GM19438 (cell line): ENCODE measurements around the gene RTN1.
A peak's percentile ranks its signal among the peaks of the same experiment; 100 is the strongest.

Experiments
- ATAC-seq: cut with Tn5 transposase; IDR thresholded peaks from one replicate; pipeline ENCODE4 v1.9.1; 2021; ENCODE audit warnings: low read depth; ENCODE audit not compliant: unreplicated experiment

The RTN1 gene

DNA sequence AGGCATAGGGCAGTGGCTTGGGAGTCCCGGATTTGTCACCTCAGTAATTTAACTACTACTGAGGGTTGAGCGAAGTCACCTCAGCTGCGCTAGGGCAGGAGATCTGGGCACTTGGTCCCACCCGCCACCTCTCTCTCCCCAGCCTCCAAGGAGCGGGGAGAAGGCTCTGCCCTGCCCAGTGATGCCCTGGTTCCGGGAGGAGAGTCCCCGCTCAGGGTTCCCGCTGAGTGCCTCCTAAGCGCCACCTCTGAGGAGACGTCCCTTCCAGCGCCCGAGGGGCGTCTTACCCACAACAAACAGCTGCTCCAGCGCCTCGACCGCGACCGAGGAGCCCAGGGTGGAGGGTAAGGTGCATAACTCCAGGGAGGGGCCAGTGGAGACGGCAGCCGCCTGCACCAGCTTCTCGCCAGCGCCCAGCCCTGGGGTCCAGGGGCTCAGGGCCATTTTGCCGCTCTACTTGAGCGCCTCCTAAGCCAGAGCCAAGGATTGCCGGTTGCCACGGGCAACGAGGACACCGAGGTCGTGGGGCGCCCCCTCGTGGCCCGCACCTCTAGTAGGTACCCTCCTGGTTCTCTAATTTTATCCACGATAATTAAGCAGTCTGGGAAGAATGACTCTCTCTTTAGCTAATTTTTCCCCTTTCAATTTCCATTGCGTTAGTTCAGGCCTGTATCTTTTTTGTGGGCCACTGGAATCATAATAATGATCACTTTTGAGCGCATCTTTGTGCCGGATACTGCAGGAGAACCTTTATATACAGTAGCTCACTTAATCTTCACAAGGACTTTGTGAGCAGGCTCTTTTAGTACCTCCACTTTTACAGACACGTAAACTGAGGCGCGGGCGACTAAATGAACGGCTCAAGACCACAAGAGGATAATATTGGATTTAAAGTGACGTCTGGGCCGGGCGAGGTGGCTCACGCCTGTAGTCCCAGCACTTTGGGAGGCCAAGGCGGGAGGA lies 294.0 kb downstream of the RTN1 start, which contains the start of gene CCDC175:
TSS of gene CCDC175 (minus strand) at position 481 of the 963 bp plus-strand sequence. CDS start at position 444, 37 bp downstream.
- peak; percentile 92 for ATAC-seq

DNA sequence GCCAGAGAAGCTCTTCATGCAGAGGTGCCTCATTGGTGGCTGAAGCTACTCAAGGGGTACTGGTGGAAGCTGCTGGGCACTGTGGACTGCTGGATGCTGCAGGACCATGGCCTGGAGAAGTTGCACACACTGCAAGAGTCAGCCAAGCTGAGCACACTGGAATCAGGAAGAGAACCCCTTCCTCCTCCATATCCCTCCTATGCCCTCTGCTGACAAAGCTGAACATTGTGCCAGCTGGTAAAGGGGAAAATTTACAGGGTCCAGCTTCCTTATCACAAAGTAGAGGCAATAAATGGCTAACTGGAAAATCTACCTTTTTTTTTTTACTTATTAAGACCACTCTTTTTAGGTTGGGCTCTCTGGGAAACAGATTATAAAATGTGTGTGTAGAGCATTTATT lies 300.5 kb downstream of the RTN1 start:
- ATAC-seq, result no peak

DNA sequence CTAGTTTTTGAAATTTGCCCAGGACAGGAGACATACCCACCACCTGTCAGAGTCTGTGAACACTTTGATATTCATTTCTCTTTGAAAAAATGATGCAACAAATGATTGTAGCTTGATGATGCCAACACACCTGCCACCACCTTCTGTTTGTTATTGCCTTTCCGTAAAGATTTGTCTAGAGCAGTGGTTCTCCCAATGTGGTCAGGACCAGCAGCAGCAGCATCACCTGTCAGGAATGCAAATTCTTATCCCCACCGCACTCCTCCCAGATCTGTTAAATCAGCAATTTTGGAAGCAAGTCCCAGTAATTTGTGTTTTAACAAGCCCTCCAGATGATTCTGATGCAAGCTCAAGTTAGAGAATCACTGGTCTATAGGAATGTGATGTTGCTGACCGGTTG lies 303.9 kb downstream of the RTN1 start:
- ATAC-seq, result no peak

DNA sequence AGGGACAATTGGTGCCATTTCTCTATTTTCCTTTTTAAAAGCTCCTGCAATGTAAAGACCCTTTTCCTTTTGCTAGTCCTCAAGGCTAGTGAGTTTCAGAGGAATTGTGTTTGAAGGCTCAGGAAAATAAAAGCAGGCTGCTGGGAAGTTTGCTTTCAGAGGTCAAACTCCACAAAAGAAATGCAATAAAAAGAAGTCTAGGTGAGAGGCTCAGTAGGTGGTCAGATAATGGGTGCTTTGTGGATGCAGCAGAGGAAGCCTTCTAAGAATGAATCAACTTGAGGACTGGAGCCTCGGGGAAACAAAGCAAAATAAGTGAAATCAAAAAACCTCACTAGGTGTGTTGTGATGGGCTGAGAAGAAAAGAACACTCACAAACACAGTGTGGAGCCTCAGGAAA lies 304.3 kb downstream of the RTN1 start:
- no peak for ATAC-seq

DNA sequence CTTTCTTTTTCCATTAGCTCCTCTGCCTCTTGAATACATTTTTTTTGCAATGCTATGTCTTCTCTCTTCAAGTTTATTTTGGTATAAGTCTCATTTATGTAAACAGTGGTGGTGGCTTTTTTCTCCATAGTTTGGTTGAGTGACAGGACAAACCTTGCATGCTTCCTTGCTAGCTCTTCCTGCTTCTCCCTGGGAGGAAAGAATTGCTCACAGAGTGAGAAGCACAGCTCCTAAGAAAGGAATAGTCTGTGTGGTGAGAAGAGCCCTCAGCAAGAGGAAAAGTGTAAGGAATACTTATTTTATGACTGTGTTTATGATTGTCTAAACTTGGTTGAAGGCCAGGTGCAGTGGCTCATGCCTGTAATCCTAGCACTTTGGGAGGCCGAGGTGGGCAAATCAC lies 305.5 kb downstream of the RTN1 start:
- no peak for ATAC-seq

DNA sequence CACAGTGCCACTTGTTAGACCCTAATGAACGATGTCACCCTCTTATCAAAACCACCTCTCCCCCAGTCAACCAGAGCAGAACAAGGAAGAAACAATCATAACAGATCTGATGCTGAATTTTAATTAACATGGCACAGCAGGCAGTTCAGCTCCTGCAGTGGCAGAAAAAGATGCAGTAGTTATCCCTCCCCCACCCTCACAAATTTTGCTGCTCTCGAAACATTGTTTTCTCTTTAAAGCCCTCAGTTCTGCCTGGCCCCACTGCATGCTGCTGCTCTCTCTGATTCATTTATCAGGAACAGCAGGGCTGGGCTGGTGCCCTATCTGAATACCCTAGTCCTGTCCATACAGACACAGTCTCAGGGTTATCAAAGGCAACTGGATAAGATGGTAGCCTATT lies 306.2 kb downstream of the RTN1 start:
- ATAC-seq, result no peak

DNA sequence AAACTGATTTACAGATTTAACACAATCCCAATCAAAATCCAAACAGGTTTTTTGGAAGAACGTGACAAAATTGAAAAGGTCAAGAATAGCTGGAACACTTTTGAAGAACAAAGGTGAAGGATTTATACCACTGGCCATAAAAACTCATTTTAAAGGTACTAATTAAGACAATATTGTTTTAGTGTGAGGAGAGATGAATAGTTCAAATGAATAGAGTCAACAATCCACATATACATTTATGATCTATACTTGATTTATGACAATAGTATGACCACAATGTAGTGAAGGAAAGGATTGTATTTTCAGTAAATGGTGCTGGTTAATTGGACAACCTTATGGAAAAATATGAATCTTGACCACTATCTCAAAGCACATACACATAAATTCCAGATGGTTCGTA lies 323.3 kb downstream of the RTN1 start:
- ATAC-seq, result no peak
